NCI-H1436 treated with DMSO at 0.1 percent for 48 hours (cell line): Measurements from ENCODE around the gene ERGIC2.
"Not testable (repeated sequence)": the region's sequence is repeated elsewhere in the genome, so short reads cannot be mapped to it uniquely, and the experiment has no call there.

Source experiments
- DNase-seq: peaks from one replicate; lab custom pipeline; 2025; lab: John Stamatoyannopoulos, UW

Gene ERGIC2

GRCh38 chr12:29380536-29381523 lies at the start of gene ERGIC2:
TSS of gene ERGIC2 (minus strand) at chr12:29381172. CDS start at chr12:29371633, 9,539 bp downstream.
- peak; percentile 97 for DNase-seq

- DNase-seq, result no peak
Measured at GRCh38 chr12:29430716-29431044, 49.7 kb upstream of the ERGIC2 start.

GRCh38 chr12:29429999-29430715 lies 49.2 kb upstream of the ERGIC2 start:
- DNase-seq, result no peak

- no peak for DNase-seq
Measured at GRCh38 chr12:29428633-29429032, 47.7 kb upstream of the ERGIC2 start.

- DNase-seq, result no peak
Measured at GRCh38 chr12:29427964-29428363, 47.0 kb upstream of the ERGIC2 start.

GRCh38 chr12:29426498-29426897 lies 45.5 kb upstream of the ERGIC2 start:
- DNase-seq, result no peak

GRCh38 chr12:29425722-29426121 lies 44.8 kb upstream of the ERGIC2 start:
- no peak for DNase-seq

- no peak for DNase-seq
Measured at GRCh38 chr12:29416748-29417147, 35.8 kb upstream of the ERGIC2 start.

- DNase-seq, result no peak
Measured at GRCh38 chr12:29415111-29415510, 34.1 kb upstream of the ERGIC2 start.

- DNase-seq, result no peak
Measured at GRCh38 chr12:29414368-29414767, 33.4 kb upstream of the ERGIC2 start.

- DNase-seq, result no peak
Measured at GRCh38 chr12:29405561-29405960, 24.6 kb upstream of the ERGIC2 start.

- no peak for DNase-seq
Measured at GRCh38 chr12:29403991-29404390, 23.0 kb upstream of the ERGIC2 start.

- DNase-seq, result no peak
Measured at GRCh38 chr12:29402437-29402836, 21.5 kb upstream of the ERGIC2 start.

- no peak for DNase-seq
Measured at GRCh38 chr12:29398495-29398894, 17.5 kb upstream of the ERGIC2 start.

GRCh38 chr12:29396774-29397173 lies 15.8 kb upstream of the ERGIC2 start:
- no peak for DNase-seq

- DNase-seq, result no peak
Measured at GRCh38 chr12:29395356-29395755, 14.4 kb upstream of the ERGIC2 start.

- not testable (repeated sequence) for DNase-seq
Measured at GRCh38 chr12:29390419-29390818, 9.4 kb upstream of the ERGIC2 start.

GRCh38 chr12:29389295-29389919 lies 8.4 kb upstream of the ERGIC2 start:
- DNase-seq, result no peak

GRCh38 chr12:29386084-29386680 lies 5.2 kb upstream of the ERGIC2 start:
- not testable (repeated sequence) for DNase-seq

- not testable (repeated sequence) for DNase-seq
Measured at GRCh38 chr12:29385194-29385593, 4.2 kb upstream of the ERGIC2 start.

GRCh38 chr12:29382251-29382650 lies 1.3 kb upstream of the ERGIC2 start:
- no peak for DNase-seq

GRCh38 chr12:29376118-29376517 lies 4.9 kb downstream of the ERGIC2 start:
- no peak for DNase-seq
